ENCODE results near the gene CD300C.
"Not testable (repeated sequence)": the region's sequence is repeated elsewhere in the genome, so short reads cannot be mapped to it uniquely, and the experiment has no call there.

The CD300C gene

DNA sequence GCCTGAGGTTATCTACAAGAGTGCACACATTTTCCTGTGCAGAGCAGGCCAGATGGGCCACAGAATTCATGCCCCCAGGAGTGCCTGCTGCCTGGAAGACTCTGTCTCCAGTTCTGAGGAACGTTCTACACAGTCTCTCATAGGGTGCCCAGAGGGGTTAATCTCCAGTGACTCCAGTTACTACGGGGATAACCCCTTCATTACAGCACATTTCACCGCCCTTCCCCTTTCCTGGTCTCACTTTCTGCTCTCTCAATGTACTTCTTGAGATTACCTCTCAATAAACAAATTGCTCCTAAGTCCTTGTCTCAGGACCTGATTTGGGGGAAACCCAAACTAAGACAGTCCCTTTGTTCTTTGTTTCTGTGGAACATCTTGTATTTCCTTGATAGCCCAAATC is 15.7 kb upstream of the CD300C start:
- no peak for DNase-seq

DNA sequence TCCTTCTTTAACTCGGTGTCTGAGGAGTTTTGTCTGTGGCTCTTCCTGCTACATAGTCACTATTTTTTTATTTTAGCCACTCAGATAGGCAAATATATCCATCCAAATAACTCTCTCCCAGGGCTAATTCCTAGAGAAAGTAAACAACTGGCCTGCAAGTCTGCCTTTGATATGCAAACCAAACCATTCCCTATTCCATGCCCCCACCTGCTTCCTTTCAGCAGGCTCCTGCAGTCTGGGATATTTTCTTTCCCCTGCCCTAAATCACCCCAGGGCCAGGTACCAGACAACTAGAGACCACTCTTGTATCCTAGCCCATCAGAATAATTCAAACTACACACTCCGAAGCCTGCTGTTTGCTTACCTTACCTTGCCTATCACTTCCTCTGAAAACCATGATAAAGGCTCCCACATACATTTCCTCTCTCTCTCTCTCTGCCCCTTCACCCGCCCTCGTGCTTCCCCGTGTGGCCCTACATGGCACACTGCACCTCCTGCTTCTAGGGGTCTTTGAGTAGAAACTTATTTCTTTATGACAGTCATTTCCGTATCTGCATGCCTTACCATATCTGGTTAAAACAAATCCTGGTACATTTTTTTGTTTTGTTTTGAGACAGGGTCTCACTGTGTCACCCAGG is 13.1 kb upstream of the CD300C start:
- no peak for DNase-seq

DNA sequence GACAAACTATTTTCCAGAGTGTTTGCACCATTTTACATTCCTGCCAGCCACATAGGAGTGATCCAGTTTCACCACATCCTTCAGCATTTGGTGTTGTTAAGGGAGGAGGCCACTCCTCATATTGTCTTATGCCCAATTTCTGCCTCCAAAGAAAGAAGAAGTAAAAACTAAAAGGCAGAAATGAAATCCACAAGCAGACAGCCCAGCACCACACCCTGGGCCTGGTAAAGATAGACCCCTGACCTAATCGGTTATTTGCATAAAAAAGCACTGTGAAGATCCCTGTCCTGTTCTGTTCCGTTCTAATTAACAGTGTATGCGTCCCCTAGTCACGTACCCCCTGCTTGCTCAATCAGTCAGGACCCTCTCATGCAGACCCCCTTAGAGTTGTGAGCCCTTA is 12.5 kb upstream of the CD300C start:
- not testable (repeated sequence) for DNase-seq

DNA sequence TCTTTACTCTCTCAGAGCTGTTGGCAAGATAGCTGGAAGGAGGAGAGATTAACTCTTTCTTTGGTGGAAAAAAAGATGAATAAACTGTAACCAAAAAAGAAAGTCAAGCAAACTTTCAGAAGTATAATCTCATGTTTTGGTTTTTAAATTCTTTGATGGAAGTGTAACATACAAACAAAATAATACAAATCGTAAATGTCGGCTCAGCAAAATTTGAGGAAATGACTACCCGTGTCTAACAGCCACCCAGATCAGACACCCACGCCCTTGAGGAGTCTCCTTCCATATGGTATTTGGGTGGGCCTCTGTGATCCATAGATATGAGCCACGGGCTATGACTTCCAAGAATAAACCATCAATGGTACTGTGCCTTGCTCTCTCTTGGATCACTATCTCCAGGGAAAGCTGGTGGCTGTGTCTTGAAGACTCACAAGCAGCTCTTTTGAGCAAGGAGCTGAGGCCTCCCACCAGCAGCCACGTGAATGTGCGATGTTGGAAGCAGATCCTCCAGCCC is 9.6 kb upstream of the CD300C start:
- no peak for DNase-seq

- no peak for DNase-seq
These were observed 9.0 kb upstream of the CD300C start for GRCh38 chr17:74554909-74555308.

- no peak for DNase-seq
These were observed 6.1 kb upstream of the CD300C start for GRCh38 chr17:74552037-74552436.

- DNase-seq, result no peak
These were observed 4.7 kb upstream of the CD300C start for GRCh38 chr17:74550602-74551001.

- DNase-seq, result no peak
These were observed 3.4 kb upstream of the CD300C start for GRCh38 chr17:74549343-74549742.

DNA sequence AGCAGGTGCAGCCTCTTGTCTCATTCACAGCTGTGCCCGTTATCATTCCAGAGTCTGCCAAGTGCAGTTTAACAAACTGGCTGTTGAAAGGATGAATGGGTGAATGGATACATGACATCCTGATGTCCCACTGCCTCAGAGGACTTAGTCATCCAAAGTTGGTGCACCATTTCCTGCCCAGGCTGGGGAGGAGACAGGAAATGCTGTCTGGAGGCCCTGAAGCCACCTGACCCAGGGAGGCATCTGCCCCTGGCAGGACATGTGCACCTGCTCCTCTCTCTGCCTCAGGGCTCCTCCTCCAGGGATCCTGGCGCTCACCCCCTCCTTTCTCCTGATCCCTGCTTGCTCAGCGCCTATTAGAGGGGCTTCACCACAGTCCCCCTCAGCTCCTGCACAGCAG is 1.8 kb upstream of the CD300C start:
- no peak for DNase-seq

DNA sequence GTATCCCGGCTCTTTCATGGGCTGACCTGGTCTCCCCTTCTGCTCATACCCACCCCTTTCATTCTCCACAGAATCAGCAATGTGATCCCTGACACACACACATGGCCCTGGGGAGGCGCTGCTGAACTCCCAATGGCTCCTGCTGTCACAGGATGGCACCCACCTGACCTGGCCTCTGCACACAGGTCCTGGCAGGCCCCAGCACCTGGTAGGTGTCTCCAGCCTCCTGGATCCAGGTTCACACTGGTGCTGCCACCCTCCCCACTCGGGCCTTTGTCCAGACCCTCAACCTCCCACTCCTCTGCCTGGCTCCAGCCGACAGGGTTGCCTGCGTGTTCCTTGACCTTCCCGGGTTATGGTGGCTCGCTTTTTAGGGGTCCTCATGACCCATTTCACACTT is 1.3 kb upstream of the CD300C start:
- DNase-seq, result no peak

DNA sequence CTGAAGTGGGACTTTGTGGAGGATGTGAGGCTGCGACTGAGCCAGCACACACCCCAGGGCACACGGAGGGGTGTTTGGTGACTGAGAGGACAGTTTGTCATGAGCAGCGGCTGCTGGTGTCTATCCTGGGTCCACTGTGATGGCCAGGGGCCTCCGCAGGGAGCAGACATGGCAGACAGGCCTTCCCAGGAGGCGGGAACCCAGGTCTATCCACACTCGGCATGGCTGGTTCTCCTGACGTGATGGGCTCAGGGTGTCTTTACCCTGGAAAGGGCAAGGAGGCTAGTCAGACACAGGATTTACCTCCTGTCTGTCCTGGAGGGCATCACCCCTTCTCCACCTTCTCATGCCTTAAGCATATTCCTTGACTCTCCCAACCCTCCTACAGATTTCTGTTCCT is 671 bp upstream of the CD300C start:
- DNase-seq, result no peak

- DNase-seq, result no peak
These were observed 698 bp downstream of the CD300C start for GRCh38 chr17:74544991-74545842.

DNA sequence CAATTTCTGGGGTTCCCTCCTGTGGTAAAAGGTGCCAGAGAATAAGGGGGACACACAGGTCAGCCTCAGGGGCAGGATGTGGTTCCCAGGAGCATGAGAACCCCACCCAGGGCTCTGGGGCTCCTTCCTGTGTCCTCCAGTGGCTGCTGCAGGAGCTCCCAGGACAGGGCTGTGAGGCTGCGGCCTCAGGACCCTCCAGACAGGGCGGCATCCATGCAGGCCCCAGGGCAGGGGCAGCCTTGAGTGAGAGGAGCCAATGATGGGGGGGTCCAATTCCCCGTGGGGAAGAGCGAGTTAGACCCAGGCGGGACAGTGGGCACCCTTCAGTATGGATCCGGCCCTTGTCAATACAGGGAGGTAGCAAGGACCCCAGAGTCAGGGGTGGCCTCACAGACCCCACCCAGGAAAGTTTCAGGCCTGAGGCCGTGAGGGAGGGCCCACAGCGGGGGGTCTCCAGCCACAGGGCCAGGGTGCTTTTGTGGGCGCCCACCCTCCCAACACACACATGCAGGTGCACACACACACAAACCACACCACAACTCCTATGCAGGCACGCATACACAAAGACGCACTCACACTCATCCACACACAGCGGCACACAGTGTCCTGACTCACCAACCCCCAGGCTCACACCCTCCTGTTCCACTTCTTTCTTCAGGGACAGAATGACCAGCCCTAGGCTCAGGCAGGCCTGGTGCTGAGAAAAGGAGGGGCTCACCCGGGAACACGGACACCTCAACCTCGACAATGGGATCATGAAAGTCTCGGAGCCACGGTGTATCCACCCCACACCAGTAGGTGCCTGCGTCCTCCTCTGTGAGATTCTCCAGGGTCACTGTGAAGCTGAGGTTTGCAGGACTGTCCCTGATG is 1.8 kb downstream of the CD300C start:
- DNase-seq, result no peak

- no peak for DNase-seq
These were observed 2.5 kb downstream of the CD300C start for GRCh38 chr17:74543406-74543805.

DNA sequence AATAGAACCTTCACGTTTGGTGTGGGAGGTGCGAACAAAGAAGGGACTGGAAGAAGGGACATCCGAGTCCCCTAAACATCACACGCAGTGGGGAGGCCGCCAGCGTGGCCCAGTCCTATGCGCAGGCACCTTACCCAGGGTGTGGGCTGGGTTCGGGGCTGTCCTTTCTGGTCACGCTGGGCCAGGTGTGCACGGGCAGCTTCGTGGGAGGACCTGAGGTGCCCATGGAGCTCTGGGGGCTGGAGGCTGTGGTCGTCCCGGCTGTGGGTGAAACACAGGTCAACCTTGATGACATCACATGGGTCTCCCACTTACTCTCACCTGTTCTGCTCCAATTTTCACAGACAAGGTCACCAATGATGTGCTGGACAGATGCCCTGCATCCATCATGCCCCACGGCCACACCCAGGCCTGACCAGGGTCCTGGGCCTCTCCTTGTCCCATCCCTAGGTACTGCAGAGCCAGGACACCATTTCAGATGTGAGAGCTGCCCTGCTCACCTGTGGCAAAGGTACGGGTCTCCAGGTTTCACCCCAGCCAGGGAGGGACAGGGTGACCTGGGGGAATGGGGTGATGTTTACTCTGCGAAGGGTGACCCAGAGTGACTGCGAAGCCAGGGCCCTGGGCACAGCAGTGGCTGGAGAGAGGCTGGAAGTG is 3.1 kb downstream of the CD300C start:
- no peak for DNase-seq

GRCh38 chr17:74542166-74542565 is 3.7 kb downstream of the CD300C start:
- DNase-seq, result no peak

DNA sequence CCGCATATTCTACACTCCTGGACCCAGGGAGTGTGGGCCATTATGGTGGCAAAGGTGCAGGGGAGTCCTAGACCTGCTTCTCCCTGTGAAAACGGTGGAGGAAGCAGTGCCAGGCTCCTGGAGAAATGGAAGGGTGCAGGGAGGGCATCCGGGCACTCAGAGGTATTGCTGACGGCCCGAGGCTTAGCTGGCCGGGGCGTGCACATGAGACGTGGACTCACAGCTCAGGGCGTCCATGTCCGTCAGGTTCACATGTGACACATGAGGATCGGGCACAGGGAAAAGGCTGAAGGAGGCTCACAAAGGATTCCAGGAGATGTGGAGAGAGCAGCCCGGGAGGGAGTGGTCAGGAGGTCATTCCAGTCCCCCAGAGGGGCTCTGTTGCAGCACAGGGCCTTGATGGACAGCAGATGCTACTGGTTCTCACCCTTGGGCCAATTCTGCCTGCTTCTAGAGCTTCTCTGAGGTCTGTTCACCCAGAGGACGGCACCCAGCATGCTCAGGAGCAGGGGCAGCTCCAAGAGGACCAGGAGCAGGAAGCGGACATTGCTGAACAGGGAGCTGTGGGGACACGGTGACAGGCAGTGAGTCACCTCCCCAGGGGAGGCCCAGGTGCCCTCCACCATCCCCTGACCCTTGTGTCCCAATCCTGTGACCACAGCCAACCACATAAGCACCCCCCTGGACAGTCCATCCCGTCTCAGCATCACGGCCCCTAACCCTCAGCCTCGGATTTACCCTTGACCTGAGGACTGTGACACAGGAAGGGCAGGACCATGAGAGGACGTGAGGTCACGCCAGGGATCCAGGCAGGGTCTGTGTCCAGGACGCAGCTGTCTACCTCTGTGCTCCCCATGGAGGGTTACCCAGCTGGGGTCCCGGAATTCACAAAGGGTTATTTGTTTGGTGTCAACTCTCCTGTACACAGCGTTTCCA is 4.5 kb downstream of the CD300C start:
- DNase-seq, result no peak

DNA sequence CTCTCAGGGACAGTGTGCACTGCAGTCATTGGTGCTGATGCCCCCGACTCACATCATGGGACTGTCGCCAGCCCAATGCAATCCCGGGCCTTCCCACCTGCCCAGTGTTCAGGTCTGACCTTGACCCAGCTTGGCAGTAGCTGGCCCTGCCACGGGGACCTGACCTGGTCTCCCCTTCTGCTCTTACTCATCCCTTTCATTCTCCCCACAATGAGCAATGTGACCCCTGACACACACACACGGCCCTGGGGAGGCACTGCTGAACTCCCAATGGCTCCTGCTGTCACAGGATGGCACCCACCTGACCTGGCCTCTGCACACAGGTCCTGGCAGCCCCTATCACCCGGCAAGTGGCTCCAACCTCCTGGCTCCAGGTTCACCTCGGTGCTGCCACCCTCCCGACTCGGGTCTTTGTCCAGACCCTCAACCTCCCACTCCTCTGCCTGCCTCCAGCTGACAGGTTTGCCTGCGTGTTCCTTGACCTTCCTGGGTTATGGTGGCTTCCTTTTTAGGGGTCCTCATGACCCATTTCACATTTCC is 6.6 kb downstream of the CD300C start:
- DNase-seq, result no peak

DNA sequence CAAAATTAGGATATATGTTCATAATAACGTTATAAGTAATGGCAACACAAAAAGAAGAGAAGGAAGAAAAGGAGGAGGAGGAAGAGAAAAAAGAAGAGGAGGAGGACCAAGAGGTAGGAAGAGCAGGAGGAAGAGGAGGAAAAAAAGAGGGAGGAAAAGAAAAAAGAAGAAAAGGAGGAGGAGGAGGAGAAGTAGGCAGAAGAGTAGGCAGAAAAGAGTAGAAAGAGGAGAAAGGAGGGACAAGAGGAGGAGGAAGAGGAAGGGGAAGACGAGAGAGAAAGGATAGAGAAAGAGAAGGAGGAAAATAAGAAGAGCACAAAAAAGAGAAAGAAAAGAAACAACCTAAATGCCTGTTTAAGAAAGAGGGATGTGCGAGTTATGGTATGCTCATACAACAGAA is 9.0 kb downstream of the CD300C start:
- DNase-seq, result no peak

- no peak for DNase-seq
These were observed 13.8 kb downstream of the CD300C start for GRCh38 chr17:74532115-74532514.

- DNase-seq, result no peak
These were observed 14.6 kb downstream of the CD300C start, which contains the start of gene CD300LB for GRCh38 chr17:74531231-74531761. CD300LB (minus strand) TSS chr17:74531475; CDS start chr17:74531350, 125 bp downstream.

Data from activated CD4-positive, alpha-beta T cell treated with anti-CD3 and anti-CD28 coated beads, Interleukin-2, amount 50 U/mL, for 48 hours (primary cell).